Gastrocnemius medialis (tissue), 4 donors: ENCODE results near the gene AKR1C3.

Experiments used
- POLR2A ChIP-seq, 2 donors: fragments of 450-650 bp; IDR thresholded peaks; one replicate each; pipeline ENCODE4 v1.6.1; 2017; ENCODE audit warnings: antibody characterized with exemption in 2 of 2, mild to moderate bottlenecking in 2 of 2, moderate library complexity in 2 of 2
- TF ChIP-seq, protein P1 (sequence below), 5 experiments: fragments of 450-650 bp in 3 of 5; fragments of 200-600 bp in 2 of 5; sonication (generic) in 2 of 5; IDR thresholded peaks in 4 of 5; conservative IDR thresholded peaks in 1 of 5; 1 replicate in 4 of 5; 2 replicates in 1 of 5; pipeline ENCODE4 v1.5.1; 2016 to 2019; ENCODE audit warnings: antibody characterized with exemption in 5 of 5, mild to moderate bottlenecking in 3 of 5, moderate library complexity in 3 of 5

DNA sequence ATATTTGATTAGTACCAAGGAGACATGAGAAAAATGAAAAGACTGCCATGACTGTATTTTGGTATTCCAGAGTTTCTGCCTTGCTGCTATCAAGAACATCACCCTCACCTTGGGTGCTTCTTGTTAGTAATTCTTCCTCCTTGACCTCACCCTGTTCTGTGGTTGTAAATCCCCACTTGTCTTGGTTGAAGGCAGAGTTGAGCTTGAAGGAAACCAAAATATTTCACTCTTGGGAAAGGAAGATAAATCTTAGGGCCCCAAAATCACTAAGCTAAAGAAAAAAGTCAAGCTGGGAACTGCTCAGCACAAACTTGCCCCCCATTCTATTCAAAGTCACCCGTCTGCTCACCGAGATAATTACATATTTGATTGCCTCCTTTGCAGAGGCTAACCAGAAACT is 20.6 kb upstream of the AKR1C3 start:
- TF ChIP-seq, protein P1, sequence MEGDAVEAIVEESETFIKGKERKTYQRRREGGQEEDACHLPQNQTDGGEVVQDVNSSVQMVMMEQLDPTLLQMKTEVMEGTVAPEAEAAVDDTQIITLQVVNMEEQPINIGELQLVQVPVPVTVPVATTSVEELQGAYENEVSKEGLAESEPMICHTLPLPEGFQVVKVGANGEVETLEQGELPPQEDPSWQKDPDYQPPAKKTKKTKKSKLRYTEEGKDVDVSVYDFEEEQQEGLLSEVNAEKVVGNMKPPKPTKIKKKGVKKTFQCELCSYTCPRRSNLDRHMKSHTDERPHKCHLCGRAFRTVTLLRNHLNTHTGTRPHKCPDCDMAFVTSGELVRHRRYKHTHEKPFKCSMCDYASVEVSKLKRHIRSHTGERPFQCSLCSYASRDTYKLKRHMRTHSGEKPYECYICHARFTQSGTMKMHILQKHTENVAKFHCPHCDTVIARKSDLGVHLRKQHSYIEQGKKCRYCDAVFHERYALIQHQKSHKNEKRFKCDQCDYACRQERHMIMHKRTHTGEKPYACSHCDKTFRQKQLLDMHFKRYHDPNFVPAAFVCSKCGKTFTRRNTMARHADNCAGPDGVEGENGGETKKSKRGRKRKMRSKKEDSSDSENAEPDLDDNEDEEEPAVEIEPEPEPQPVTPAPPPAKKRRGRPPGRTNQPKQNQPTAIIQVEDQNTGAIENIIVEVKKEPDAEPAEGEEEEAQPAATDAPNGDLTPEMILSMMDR (IDR thresholded peaks at IDR 0.05 in 4 of 5, conservative IDR thresholded peaks at IDR 0.05 in 1 of 5), result no peak
- TF ChIP-seq POLR2A (IDR thresholded peaks at IDR 0.05), result no peak
